Ishikawa (cell line): ENCODE results near the gene REXO1.

Experiments used
- TCF12 ChIP-seq: IDR thresholded peaks from 2 replicates; pipeline ENCODE4 v1.6.1; 2012; ENCODE audit warnings: low read depth
- TF ChIP-seq, protein P1 (sequence below): IDR thresholded peaks from 2 replicates; pipeline ENCODE4 v1.6.1; 2012; ENCODE audit warnings: low read depth, mild to moderate bottlenecking
- TF ChIP-seq, protein P2 (sequence below): IDR thresholded peaks from 2 replicates; pipeline ENCODE4 v1.6.1; 2012

GRCh38 chr19:1786668-1787067 is 61.6 kb downstream of the REXO1 start:
- TF ChIP-seq, protein P1, sequence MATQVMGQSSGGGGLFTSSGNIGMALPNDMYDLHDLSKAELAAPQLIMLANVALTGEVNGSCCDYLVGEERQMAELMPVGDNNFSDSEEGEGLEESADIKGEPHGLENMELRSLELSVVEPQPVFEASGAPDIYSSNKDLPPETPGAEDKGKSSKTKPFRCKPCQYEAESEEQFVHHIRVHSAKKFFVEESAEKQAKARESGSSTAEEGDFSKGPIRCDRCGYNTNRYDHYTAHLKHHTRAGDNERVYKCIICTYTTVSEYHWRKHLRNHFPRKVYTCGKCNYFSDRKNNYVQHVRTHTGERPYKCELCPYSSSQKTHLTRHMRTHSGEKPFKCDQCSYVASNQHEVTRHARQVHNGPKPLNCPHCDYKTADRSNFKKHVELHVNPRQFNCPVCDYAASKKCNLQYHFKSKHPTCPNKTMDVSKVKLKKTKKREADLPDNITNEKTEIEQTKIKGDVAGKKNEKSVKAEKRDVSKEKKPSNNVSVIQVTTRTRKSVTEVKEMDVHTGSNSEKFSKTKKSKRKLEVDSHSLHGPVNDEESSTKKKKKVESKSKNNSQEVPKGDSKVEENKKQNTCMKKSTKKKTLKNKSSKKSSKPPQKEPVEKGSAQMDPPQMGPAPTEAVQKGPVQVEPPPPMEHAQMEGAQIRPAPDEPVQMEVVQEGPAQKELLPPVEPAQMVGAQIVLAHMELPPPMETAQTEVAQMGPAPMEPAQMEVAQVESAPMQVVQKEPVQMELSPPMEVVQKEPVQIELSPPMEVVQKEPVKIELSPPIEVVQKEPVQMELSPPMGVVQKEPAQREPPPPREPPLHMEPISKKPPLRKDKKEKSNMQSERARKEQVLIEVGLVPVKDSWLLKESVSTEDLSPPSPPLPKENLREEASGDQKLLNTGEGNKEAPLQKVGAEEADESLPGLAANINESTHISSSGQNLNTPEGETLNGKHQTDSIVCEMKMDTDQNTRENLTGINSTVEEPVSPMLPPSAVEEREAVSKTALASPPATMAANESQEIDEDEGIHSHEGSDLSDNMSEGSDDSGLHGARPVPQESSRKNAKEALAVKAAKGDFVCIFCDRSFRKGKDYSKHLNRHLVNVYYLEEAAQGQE: no peak
- no peak for TF ChIP-seq TCF12
- TF ChIP-seq, protein P2, sequence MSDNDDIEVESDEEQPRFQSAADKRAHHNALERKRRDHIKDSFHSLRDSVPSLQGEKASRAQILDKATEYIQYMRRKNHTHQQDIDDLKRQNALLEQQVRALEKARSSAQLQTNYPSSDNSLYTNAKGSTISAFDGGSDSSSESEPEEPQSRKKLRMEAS: no peak
